Cardiac muscle cell (in vitro differentiated cells and primary cell): ENCODE measurements around the gene PDE4A. TPM values are rescaled to one million over a fixed set of nuclear protein-coding genes. Genes with fewer than 3 reads are reported as not detected.

Source experiments
- DNase-seq, 2 donors: peaks; one replicate each; pipeline versions ENCODE4 v3.0.0 to v3.0.0-alpha.2; 2010 to 2017; ENCODE audit warnings: low read depth in 1 of 2, low spot score in 1 of 2
- H3K27ac ChIP-seq: fragments of 200-600 bp; sonication (generic); 2 replicates; pipeline ENCODE4 v1.5.1; 2016
- H3K27me3 ChIP-seq: fragments of 200-600 bp; sonication (generic); 2 replicates; pipeline ENCODE4 v1.6.0; 2016; ENCODE audit warnings: control low read depth
- H3K36me3 ChIP-seq: fragments of 200-600 bp; sonication (generic); 2 replicates; pipeline ENCODE4 v1.5.1; 2016; ENCODE audit warnings: control low read depth
- H3K4me1 ChIP-seq: fragments of 200-600 bp; sonication (generic); 2 replicates; pipeline ENCODE4 v1.8.1; 2017; ENCODE audit warnings: low read depth, mild to moderate bottlenecking, mixed run types
- H3K4me3 ChIP-seq: fragments of 200-600 bp; sonication (generic); 2 replicates; pipeline ENCODE4 v1.5.1; 2016; ENCODE audit warnings: mild to moderate bottlenecking
- H3K9me3 ChIP-seq: fragments of 200-600 bp; sonication (generic); 2 replicates; pipeline ENCODE4 v1.5.1; 2017; ENCODE audit warnings: low read depth, mild to moderate bottlenecking, control low read depth
- polyA plus RNA-seq: library from polyadenylated mRNA; unstranded; fragments of >200 nt; fragmentation: Nextera tagmentation; extraction: Ambion mirVana; gene quantifications from 2 replicates; pipeline ENCODE4 v1.2.1, GENCODE V29; 2016
- total RNA-seq: library from RNA; depleted of rRNA; stranded (reverse); fragments of >200 nt; gene quantifications from 2 replicates; pipeline ENCODE4 v1.2.3, GENCODE V29; 2016
- TF ChIP-seq, protein P1 (sequence below): IDR thresholded peaks from 2 replicates; pipeline ENCODE4 v1.5.1; 2012; ENCODE audit warnings: low read depth, mild to moderate bottlenecking, low read length

The PDE4A gene
- total and polyA plus RNA-seq, 2 experiments from 2014 or later: 2.4 to 2.5 TPM

DNA sequence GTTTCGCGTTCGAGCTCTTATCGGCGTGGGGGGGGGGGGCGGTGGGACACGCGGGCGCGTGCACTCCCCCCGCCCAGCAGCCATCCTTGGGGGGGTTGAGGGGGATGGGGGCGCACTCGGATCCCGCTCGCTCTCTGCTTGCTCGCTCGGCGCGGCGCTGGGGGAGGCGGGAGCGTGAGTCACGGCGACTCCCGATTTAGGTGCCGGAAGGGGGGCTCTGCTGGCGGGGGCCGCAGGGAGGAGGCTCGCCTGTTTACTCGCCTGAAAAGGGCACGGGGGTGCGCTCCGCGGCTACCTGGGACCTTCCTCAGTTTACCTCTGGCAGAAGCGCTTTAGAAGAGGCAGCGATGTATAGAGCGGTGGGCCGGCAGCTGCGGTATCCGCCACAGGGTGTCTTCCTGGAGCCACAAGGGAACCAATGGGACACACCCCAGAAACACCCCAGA lies 1.1 kb upstream of the PDE4A start:
- H3K9me3 ChIP-seq: no peaks in the 10 kb centered on the region
- no peaks in the 10 kb centered on the region for H3K36me3 ChIP-seq
- no peak for DNase-seq
- TF ChIP-seq, protein P1, sequence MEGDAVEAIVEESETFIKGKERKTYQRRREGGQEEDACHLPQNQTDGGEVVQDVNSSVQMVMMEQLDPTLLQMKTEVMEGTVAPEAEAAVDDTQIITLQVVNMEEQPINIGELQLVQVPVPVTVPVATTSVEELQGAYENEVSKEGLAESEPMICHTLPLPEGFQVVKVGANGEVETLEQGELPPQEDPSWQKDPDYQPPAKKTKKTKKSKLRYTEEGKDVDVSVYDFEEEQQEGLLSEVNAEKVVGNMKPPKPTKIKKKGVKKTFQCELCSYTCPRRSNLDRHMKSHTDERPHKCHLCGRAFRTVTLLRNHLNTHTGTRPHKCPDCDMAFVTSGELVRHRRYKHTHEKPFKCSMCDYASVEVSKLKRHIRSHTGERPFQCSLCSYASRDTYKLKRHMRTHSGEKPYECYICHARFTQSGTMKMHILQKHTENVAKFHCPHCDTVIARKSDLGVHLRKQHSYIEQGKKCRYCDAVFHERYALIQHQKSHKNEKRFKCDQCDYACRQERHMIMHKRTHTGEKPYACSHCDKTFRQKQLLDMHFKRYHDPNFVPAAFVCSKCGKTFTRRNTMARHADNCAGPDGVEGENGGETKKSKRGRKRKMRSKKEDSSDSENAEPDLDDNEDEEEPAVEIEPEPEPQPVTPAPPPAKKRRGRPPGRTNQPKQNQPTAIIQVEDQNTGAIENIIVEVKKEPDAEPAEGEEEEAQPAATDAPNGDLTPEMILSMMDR: no peak
- H3K4me3 ChIP-seq: peak overlapping the region; percentile 26
- peaks cover 15% of the 10 kb centered on the region for H3K4me1 ChIP-seq
- H3K27ac ChIP-seq: no peak overlapping the region
- peaks cover 76% of the 10 kb centered on the region for H3K27me3 ChIP-seq

DNA sequence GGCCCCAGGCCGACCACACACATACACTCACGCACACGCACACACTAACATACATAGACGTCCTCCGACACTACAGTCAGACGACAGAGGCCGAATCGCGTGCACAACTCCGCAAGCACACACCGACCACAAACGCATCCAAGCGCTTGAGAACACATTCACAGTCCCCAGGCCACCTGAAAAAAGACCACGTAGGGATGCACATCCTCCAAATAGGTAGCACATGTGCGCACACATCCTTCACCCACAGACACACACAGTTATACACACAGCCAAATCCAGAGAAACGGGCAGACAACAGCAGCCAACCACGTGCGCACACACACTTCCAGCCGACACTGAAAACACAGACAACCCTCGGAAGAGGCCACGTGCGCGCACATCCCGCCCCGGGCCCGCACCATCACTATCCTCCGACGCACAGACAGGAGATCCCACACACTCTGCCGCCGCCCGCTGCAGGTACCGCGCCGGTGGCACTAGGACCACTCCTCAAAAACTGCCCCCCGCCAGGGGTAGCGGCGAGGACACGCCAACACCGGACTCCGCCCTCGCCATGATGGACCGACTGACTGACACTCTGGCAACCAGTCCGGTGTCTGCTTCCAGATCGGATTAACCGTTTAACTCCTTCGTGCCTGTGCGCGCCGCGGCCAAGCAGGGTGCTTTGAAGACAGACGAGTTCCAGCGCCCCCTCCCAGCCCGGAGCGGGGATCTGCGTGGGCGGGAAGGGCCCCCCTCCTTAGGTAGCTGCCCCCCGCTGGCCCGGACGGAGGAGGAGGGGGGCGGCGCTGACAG lies 493 bp upstream of the PDE4A start:
- H3K4me1 ChIP-seq: peaks cover 15% of the 10 kb centered on the region
- TF ChIP-seq, protein P1: no peak
- peak; percentile 72 for DNase-seq

DNA sequence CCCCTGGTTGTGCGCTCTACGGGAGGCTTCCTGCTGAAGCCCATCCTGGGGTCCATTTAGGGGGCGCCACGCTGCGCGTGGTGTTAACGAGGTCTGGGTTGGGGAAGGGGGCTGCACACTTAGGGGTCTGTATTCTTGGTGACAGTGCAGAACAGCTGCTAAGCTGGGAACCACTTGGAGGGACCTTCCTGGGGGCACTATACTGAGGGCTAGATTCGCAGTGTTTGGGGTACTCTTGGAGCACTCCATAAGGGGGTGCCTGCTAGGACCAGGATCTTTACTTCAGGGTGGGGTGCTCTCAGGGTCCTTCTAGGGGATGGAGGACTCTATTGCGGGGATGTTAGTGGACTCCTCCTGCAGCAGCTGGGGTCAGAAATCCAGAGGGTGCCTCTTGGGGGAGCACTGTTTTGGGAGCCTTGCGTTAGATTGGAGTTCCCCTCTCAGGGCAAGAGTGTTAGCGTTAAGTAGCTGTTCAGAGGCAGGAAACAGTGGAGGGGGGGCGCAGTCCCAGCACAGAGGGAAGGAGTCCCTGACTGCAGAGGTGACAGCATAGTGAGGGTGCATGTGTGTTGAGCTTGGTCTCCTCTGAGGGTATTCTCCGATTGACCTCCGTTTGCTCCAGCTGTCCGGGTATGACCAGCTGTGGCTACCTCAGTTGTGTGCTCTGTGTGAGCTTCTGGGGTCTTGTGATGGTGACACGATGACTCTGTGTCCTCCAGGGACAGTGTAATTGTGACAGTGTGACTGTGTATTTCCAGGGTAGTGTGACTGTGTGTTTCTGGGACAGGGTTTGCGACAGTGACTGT lies 1.1 kb downstream of the PDE4A start:
- Histone ChIP-seq H3K27me3 (peaks cover 94% of the 10 kb centered on the region), H3K4me3 (peak overlapping the region; percentile 26), H3K4me1 (peaks cover 15% of the 10 kb centered on the region), H3K36me3 (no peaks in the 10 kb centered on the region), H3K9me3 (no peaks in the 10 kb centered on the region), H3K27ac (no peak overlapping the region)
- TF ChIP-seq, protein P1: no peak
- no peak for DNase-seq

More for the DNA sequence above, 493 bp upstream of the PDE4A start:
- Histone ChIP-seq H3K4me3 (peak overlapping the region; percentile 26), H3K27ac (no peak overlapping the region), H3K9me3 (no peaks in the 10 kb centered on the region), H3K27me3 (peaks cover 82% of the 10 kb centered on the region), H3K36me3 (no peaks in the 10 kb centered on the region)

DNA sequence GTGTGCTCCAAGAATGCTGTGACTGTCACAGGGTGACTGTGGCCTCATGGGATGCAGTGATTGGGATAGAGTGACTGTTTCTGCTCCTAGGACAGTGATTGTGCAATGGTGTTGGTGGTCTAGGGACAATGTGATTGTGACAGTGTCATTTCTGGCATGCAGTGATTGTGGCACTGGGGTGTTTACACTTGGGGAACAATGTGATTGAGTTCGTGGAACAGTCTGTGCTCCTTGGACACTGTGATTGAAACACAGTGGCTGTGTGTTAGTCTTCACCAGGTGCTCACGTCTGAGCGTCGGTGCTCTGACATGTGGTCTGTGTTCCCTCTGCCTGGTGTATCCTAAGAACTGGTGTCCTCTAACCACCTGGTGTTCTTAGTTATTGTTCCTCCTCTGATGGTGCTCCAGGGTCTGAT lies 1.7 kb downstream of the PDE4A start:
- H3K27ac ChIP-seq: no peak overlapping the region
- H3K4me1 ChIP-seq: peaks cover 15% of the 10 kb centered on the region
- H3K27me3 ChIP-seq: peaks cover 99% of the 10 kb centered on the region
- no peaks in the 10 kb centered on the region for H3K36me3 ChIP-seq
- no peak for DNase-seq
- H3K9me3 ChIP-seq: no peaks in the 10 kb centered on the region
- TF ChIP-seq, protein P1: no peak
- no peak overlapping the region for H3K4me3 ChIP-seq

DNA sequence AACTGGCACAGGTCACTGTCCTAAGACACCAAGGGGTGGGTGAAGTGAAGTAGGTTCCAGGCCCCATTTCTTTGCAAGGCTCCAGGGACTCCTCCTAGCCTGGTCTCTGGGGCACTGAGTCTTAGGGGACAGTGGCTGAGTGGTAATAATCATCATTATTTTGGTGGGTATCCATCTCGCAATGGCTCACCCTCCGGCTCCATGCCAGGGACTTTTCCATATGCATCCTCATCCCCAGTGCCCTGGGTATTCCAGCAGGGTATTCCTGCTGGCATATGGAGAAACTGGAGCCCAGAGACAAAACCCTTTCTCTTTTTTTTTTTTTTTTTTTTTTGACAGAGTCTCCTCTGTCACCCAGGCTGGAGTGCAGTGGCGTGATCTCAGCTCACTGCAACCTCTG lies 2.5 kb downstream of the PDE4A start:
- Histone ChIP-seq H3K27me3 (peaks cover 99% of the 10 kb centered on the region), H3K9me3 (no peaks in the 10 kb centered on the region), H3K4me1 (peaks cover 11% of the 10 kb centered on the region), H3K27ac (no peak overlapping the region), H3K4me3 (no peak overlapping the region), H3K36me3 (no peaks in the 10 kb centered on the region)
- no peak for DNase-seq
- TF ChIP-seq, protein P1: no peak
